ENCODE data around the gene HMCN2. TPM values are rescaled to one million over a fixed set of nuclear protein-coding genes. Genes with fewer than 3 reads are reported as not detected.

Gene HMCN2
- total and polyA plus RNA-seq, 9 donors = 0.12 to 4.2 (median 0.98) TPM

- WGBS, 3 donors = 78 to 88% (median 82%) methylated on average over 13 of the region's 13 CpGs
- Histone ChIP-seq H3K4me1 (ENCODE audit: insufficient read depth) (no peaks in the 10 kb centered on the region), H3K27ac (no peak overlapping the region), H3K4me3 (no peak overlapping the region), H3K36me3 (no peaks in the 10 kb centered on the region), H3K9me3 (no peaks in the 10 kb centered on the region), H3K27me3 (no peaks in the 10 kb centered on the region)
- TF ChIP-seq, protein P1, sequence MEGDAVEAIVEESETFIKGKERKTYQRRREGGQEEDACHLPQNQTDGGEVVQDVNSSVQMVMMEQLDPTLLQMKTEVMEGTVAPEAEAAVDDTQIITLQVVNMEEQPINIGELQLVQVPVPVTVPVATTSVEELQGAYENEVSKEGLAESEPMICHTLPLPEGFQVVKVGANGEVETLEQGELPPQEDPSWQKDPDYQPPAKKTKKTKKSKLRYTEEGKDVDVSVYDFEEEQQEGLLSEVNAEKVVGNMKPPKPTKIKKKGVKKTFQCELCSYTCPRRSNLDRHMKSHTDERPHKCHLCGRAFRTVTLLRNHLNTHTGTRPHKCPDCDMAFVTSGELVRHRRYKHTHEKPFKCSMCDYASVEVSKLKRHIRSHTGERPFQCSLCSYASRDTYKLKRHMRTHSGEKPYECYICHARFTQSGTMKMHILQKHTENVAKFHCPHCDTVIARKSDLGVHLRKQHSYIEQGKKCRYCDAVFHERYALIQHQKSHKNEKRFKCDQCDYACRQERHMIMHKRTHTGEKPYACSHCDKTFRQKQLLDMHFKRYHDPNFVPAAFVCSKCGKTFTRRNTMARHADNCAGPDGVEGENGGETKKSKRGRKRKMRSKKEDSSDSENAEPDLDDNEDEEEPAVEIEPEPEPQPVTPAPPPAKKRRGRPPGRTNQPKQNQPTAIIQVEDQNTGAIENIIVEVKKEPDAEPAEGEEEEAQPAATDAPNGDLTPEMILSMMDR (IDR thresholded peaks at IDR 0.05) = no peak
- TF ChIP-seq POLR2A (IDR thresholded peaks at IDR 0.05) = no peak
- no peak for TF ChIP-seq EP300 (IDR thresholded peaks at IDR 0.05)
- intact Hi-C loops (cut with DNase I) = no loop called here
- DNase-seq = no peak
Measured at GRCh38 chr9:130391866-130392265, 126.3 kb downstream of the HMCN2 start.

DNA sequence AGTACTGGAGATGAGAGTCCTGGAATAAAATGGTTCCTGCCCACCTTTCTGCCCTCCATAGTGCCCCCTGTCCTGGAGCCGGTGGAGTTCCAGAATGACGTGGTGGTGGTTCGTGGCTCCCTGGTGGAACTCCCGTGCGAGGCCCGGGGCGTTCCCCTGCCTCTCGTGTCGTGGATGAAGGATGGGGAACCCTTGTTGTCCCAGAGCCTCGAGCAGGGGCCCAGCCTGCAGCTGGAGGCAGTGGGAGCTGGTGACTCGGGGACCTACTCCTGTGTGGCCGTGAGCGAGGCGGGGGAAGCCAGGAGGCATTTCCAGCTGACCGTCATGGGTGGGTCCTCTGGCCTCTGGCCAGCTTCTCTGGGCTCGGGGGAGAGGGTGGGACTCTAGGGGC, 128.1 kb downstream of the HMCN2 start:
- intact Hi-C loops (cut with DNase I) = no loop called here
- TF ChIP-seq, protein P1 (IDR thresholded peaks at IDR 0.05) = no peak
- TF ChIP-seq EP300 (IDR thresholded peaks at IDR 0.05) (no peak), POLR2A (IDR thresholded peaks at IDR 0.05) (no peak)
- no peak overlapping the region for H3K27ac ChIP-seq
- no peaks in the 10 kb centered on the region for H3K9me3 ChIP-seq
- DNase-seq = no peak
- H3K36me3 ChIP-seq = no peaks in the 10 kb centered on the region
- 65 to 79% (median 71%) methylated on average over 13 to 16 of the region's 16 CpGs for WGBS, 3 donors
- no peaks in the 10 kb centered on the region for H3K4me1 ChIP-seq (ENCODE audit: insufficient read depth)
- no peaks in the 10 kb centered on the region for H3K27me3 ChIP-seq
- H3K4me3 ChIP-seq = no peak overlapping the region

DNA sequence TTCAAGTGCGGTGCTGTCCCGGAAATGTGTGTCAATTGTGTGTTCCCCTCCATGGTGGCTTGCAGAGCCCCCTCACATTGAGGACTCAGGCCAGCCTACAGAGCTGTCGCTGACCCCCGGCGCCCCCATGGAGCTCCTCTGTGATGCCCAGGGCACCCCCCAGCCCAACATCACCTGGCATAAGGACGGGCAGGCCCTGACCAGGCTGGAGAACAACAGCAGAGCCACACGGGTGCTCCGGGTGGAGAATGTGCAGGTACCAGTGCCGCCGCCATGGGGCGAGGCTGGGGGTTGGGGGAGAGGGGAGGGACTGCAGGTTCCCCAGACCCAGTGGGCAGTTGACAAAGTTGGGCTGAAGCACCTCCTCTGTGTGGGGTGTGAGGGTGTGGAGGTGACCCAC, 128.8 kb downstream of the HMCN2 start:
- Histone ChIP-seq H3K4me1 (ENCODE audit: insufficient read depth) (no peaks in the 10 kb centered on the region), H3K27ac (no peak overlapping the region), H3K9me3 (no peaks in the 10 kb centered on the region), H3K27me3 (no peaks in the 10 kb centered on the region), H3K4me3 (no peak overlapping the region), H3K36me3 (no peaks in the 10 kb centered on the region)
- 88 to 93% (median 90%) methylated on average over 11 of the region's 11 CpGs for WGBS, 3 donors
- intact Hi-C loops (cut with DNase I) = no loop called here
- TF ChIP-seq POLR2A (IDR thresholded peaks at IDR 0.05) = no peak
- no peak for TF ChIP-seq EP300 (IDR thresholded peaks at IDR 0.05)
- TF ChIP-seq, protein P1 (IDR thresholded peaks at IDR 0.05) = no peak
- no peak for DNase-seq

DNA sequence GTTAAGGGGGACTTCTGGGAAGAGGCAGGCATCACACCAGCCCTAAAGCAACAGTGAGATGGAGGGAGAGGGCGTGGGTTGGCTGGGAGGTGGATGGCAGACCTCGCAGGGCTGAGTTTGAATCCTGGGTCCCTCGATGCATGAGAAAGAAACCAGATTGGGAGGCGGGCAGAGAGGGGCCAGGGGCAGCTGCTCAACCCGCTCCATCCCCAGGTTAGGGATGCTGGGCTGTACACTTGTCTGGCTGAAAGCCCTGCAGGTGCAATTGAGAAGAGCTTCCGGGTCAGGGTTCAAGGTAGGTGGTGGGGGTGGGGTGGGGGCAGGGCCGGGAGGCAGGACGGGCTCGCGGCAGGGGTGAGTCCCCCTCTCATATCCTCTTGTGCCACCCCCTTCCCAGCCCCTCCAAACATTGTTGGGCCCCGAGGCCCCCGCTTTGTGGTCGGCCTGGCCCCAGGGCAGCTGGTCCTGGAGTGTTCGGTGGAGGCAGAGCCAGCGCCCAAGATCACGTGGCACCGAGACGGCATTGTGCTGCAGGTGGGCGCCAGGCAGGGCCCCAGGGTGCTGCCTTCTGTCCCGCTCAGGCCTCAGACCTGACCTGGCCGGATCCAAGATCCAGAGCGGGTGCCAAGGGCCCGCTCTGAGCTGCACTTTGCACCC, 129.4 kb downstream of the HMCN2 start:
- Histone ChIP-seq H3K27me3 (no peaks in the 10 kb centered on the region), H3K4me3 (no peak overlapping the region), H3K36me3 (no peaks in the 10 kb centered on the region), H3K27ac (no peak overlapping the region), H3K4me1 (ENCODE audit: insufficient read depth) (no peaks in the 10 kb centered on the region), H3K9me3 (no peaks in the 10 kb centered on the region)
- no peak for DNase-seq
- intact Hi-C loops (cut with DNase I) = no loop called here
- WGBS, 3 donors = 83 to 92% (median 85%) methylated on average over 7 to 23 of the region's 23 CpGs
- TF ChIP-seq, protein P1 (IDR thresholded peaks at IDR 0.05) = no peak
- TF ChIP-seq POLR2A (IDR thresholded peaks at IDR 0.05) (no peak), EP300 (IDR thresholded peaks at IDR 0.05) (no peak)

All from ovary (tissue), 9 donors.